Kidney glomerular epithelial cell (primary cell): ENCODE results near the gene N4BP2.
"Not testable (repeated sequence)": the region's sequence is repeated elsewhere in the genome, so short reads cannot be mapped to it uniquely, and the experiment has no call there.

Source experiments
- DNase-seq: peaks from one replicate; lab custom pipeline; 2025; lab: John Stamatoyannopoulos, UW

N4BP2 gene

GRCh38 chr4:40087799-40088366 lies 31.2 kb downstream of the N4BP2 start:
- DNase-seq: no peak

- DNase-seq: not testable (repeated sequence)
These were observed 36.8 kb downstream of the N4BP2 start for GRCh38 chr4:40093400-40093799.

- DNase-seq: no peak
These were observed 42.4 kb downstream of the N4BP2 start for GRCh38 chr4:40099010-40099409.

GRCh38 chr4:40107150-40107549 lies 50.5 kb downstream of the N4BP2 start:
- DNase-seq: not testable (repeated sequence)

- DNase-seq: no peak
These were observed 55.6 kb downstream of the N4BP2 start for GRCh38 chr4:40112027-40112792.

GRCh38 chr4:40114206-40114605 lies 57.6 kb downstream of the N4BP2 start:
- no peak for DNase-seq

GRCh38 chr4:40118861-40119260 lies 62.2 kb downstream of the N4BP2 start:
- DNase-seq: no peak

GRCh38 chr4:40119344-40119743 lies 62.7 kb downstream of the N4BP2 start:
- DNase-seq: no peak

GRCh38 chr4:40121515-40121914 lies 64.9 kb downstream of the N4BP2 start:
- peak; percentile 35 for DNase-seq

GRCh38 chr4:40122941-40123340 lies 66.3 kb downstream of the N4BP2 start:
- DNase-seq: no peak

- DNase-seq: no peak
These were observed 68.0 kb downstream of the N4BP2 start for GRCh38 chr4:40124690-40125089.

GRCh38 chr4:40130401-40131036 lies 73.9 kb downstream of the N4BP2 start:
- DNase-seq: no peak

- DNase-seq: no peak
These were observed 76.2 kb downstream of the N4BP2 start for GRCh38 chr4:40132816-40133215.

GRCh38 chr4:40134206-40134917 lies 77.7 kb downstream of the N4BP2 start:
- no peak for DNase-seq

GRCh38 chr4:40136202-40136601 lies 79.6 kb downstream of the N4BP2 start:
- DNase-seq: not testable (repeated sequence)

- DNase-seq: no peak
These were observed 83.5 kb downstream of the N4BP2 start for GRCh38 chr4:40140196-40140595.

- DNase-seq: not testable (repeated sequence)
These were observed 83.9 kb downstream of the N4BP2 start for GRCh38 chr4:40140597-40140996.

GRCh38 chr4:40143926-40144508 lies 87.4 kb downstream of the N4BP2 start:
- DNase-seq: no peak

- no peak for DNase-seq
These were observed 88.1 kb downstream of the N4BP2 start for GRCh38 chr4:40144716-40145115.

- DNase-seq: not testable (repeated sequence)
These were observed 90.8 kb downstream of the N4BP2 start for GRCh38 chr4:40147490-40147889.

- peak; percentile 51 for DNase-seq
These were observed 93.3 kb downstream of the N4BP2 start for GRCh38 chr4:40149960-40150385.

- peak; percentile 42 for DNase-seq
These were observed 94.3 kb downstream of the N4BP2 start for GRCh38 chr4:40150932-40151331.
